ENCODE measurements around the gene PAGR1.
"Not testable (repeated sequence)": the region's sequence is repeated elsewhere in the genome, so short reads cannot be mapped to it uniquely, and the experiment has no call there.

PAGR1 gene

DNA sequence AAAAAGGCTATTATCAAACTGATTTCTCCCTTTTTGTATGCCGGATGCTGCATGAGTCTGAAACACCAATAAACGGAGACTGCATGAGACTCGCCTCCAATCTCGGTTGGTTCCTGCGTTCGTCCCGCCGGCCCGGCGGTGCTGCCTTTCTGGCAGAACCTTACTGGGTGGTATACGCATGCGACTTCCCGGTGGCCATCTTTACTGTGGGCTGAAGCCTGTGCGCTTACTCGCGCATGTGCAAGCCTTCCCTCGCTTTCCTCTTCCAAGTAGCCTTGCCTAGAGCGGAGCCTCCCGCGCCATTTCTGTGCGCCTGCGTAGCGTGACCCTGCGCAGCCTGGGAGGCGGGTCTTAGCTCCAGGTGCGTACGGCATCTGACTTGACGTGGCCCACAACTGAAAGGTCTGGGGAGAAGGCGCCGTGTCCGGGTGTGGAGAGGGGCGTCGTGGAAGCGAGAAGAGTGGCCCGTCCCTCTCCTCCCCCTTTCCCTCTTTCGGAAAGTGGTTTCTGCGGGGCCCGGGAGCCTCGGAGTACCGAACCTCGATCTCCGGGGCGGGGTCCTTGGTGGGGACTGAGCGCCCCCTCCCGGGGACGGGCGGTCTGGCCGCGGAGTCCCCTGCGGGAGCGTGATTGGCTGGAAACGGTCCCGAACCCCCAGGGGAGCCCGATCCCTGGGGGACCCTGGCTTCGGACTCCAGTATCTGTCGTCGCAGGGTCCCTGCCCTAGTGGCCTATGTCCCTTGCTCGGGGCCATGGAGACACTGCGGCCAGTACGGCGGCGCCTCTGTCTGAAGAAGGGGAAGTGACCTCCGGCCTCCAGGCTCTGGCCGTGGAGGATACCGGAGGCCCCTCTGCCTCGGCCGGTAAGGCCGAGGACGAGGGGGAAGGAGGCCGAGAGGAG, at the start of gene PAGR1:
TSS of gene PAGR1 (plus strand) at position 360 of the 901 bp plus-strand sequence. CDS start at position 734, 374 bp downstream.
- peak; percentile 98 for DNase-seq

DNA sequence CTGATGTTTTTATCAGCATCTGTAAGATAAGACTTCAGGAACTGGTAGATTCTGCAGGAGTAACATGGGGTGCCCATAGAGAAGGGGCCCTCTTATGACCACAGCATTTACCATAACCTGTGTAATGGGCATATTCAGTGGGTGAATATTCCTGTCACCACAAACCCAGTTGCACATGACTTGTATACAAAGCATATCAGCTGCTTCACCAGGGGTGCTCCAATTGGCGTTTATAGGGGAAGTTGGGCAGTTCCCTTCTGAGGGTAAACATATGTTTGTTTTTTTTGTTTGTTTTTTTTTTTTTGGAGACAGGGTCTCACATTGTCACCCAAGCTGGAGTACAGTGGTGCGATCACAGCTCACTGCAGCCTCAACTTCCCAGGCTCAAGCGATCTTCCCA, 49.4 kb upstream of the PAGR1 start:
- no peak for DNase-seq

DNA sequence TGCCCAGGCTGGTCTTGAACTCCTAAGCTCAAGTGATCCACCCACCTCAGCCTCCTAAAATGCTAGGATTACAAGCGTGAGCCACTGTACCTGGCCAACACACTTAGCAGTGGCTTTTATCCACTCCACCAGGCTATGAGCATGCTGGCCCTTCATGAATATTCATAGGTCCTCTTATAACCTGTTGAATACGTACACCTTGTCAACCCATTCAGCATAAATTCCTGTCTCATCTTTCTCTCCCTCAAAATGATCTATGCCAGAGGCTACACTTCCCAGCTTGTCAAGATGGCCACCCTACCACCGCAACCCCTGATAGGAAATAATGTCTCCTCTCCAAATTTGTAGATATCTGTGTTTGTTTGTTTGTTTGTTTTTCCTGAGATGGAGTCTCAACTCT, 48.9 kb upstream of the PAGR1 start:
- DNase-seq, result no peak

DNA sequence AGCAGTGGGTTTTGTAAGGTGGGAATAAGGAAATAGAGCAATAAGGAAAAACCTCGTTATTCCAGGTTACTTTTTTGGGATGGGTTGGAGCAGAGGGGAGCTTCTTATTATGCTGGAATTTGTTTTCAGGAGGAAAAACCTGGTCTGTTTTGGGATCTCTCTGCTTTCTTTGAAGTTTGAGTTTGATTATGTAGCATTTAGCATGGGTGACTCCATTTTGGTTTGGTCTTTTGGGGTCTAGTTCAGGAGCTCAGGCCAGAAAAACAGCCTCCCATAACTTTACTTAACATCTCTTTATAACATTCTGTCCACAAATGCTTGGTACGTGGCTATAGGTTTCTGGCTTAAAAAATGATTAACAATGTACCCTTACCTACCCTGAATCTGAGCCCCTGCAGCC, 46.4 kb upstream of the PAGR1 start:
- DNase-seq, result no peak

DNA sequence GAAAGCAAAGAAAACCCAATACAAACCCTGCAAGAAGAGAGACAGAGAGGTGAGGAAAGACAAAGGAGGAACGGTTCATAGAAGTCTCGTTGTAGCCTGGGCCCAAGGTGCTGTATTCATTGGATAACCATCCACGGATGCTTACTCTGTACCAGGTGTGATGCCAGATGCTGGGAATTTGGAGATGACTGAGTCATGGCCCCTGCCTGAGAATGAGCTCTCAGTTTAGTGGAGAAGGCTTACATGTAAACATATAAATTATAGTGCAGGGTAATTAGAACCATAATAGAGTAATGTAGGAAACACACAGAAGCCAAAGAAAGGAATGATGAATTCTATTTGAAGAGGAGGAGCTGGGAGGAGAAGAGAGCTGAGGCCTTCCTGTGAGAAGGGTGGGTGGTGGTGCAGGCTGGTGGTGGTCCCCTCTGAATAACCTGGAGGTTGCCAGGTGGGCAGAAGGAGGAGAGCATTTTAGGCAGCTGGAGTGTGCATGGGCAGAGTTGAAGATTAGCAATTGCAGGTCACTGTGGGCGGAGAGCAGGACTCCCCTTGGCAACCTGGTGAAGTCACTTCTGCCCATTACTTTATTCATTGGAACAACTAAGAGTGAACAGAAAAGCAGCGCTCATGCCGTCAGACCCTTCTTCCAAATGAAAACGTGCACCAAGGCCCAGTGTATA, 45.6 kb upstream of the PAGR1 start:
- peak; percentile 61 for DNase-seq

DNA sequence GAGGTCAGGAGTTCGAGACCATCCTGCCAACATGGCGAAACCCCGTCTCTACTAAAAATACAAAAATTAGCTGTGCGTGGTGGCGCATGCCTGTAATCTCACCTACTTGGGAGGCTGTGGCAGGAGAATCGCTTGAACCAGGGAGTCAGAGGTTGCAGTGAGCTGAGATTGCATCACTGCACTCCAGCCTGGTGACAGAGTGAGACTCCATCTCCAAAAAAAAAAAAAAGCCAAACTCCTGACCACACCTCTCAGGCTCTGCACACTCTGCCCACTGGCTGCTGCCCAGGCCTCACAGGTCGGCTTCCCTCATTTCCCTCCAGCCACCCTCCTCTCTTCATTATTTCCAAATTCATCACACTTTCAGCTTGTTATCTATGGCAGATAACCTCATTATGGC, 43.6 kb upstream of the PAGR1 start:
- not testable (repeated sequence) for DNase-seq

DNA sequence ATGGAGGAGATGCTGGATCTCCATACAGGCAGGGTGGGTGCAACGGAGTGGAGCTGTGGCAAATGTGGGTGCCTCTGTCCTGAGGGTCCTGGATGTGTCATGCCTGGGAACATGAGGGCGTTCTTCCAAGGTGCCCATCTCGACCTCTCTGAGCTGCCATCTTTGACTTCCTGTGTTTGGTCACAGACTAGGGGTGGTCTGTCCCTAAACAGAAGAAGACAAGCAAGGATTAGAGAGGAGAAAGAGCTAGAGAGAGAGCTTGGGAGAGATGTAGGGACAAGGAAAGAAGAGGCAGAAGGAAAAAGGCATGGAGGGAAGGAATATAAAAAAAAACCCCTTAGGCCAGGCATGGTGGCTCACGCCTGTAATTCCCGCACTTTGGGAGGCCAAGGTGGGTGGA, 41.2 kb upstream of the PAGR1 start:
- no peak for DNase-seq

DNA sequence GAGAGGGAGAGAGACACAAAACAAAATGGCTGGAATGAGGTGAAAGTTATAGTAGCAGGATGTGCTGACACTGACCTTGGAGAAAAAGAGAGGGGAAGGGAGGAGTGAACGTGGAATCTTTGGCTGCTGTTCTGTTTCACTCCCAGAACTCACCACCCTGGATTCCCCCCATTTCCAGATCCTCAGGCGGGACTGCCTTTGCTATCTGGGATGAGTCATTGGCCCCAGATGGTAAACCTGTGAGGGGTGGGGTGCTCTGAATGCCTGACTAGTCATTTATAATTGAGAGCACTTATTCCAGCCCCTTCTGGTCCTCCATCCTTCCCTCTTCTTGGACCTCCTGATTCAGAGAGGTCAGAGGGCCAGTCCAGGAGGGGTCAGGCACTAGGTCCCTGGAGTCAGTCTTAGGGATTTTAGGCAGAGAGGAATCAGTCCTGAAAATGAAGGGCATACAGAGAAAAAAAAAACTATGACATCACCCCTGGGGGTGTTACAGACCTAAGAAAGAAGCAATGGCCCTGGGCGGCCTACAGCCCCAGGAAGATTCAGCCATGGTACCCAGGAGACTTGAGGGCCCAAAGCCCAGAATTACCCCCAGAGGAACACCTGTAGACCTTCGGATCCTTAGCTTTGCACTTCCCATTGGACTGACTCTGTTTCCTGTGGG, 40.1 kb upstream of the PAGR1 start:
- DNase-seq, result no peak

DNA sequence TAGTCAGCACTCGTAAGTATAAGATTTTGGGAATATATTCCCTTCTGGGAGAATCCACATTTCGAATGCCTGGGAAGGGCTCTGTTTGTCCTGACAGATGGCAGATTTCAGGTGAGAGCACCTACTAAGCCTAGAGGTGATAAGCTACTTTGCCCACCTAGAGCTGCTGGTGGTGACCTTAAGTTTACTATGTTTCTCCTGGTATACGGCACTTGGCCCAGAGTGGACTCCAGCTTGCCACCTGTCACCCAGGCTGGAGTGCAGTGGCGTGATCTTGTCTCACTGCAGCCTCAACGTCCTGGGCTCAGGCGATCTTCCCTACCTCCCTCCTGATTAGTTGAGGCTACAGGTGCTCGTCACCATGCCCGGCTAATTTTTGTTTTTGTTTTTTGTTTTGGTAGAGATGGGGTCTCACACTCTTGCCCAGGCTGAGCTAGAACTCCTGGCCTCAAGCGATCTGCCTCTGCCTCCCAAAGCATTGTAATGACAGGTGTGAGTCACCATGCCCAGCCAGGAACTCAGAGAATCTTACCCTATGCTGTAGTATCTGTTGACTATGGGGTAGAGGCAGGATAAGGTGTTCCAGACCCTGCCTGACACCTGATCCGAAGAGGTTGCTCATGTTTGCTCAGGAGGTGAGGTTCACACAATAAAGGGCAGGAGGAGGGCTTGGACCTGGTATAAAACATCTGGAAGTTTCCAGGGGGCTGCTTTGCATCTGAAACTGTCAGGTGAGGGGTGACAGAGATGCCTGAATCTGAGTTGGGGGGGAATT, 38.2 kb upstream of the PAGR1 start, which contains the start of gene ZG16:
TSS of gene ZG16 (plus strand) at position 681 of the 775 bp plus-strand sequence. CDS start 1,011 bp downstream, outside the sequence.
- DNase-seq, result no peak

DNA sequence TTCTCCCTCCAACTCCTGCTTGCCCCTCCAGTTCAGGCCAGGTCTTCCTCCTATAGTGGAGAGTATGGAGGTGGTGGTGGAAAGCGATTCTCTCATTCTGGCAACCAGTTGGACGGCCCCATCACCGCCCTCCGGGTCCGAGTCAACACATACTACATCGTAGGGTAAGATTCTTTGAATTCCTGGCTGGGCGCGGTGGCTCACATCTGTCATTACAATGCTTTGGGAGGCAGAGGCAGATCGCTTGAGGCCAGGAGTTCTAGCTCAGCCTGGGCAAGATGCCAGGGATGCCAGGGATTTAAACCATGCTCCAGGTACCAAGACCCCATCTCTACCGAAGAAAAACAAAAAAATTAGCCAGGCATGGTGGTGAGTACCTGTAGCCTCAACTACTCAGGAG, 36.5 kb upstream of the PAGR1 start:
- DNase-seq, result no peak

DNA sequence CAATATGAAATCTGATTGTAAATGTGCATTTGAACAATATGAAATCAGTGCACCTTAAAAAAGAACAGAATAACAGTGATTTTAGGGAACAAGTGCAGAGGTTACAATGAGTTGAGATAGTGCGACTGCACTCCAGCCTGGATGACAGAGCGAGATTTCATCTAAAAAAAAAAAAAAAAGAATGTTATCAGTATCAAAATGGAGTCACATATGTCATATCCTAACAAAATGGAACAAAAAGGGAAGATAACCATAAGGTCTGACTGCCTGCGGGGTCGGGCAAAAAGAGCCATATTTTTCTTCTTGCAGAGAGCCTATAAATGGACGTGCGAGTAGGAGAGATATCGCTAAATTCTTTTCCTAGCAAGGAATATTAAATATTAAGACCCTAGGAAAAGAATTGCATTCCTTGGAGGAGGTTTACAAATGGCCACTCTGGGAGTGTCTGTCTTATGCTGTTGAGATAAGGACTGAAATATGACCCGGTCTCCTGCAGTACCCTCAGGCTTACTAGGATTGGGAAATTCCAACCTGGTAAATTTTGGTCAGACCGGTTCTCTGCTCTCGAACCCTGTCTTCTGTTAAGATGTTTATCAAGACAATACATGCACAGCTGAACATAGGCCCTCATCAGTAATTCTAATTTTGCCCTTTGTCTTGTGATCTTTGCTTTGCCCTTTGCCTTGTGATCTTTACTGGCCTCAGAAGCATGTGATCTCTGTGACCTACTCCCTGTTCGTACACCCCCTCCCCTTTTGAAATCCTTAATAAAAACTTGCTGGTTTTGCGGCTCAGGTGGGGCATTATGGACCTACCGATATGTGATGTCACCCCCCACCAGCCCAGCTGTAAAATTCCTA, 32.6 kb upstream of the PAGR1 start:
- DNase-seq, result not testable (repeated sequence)

DNA sequence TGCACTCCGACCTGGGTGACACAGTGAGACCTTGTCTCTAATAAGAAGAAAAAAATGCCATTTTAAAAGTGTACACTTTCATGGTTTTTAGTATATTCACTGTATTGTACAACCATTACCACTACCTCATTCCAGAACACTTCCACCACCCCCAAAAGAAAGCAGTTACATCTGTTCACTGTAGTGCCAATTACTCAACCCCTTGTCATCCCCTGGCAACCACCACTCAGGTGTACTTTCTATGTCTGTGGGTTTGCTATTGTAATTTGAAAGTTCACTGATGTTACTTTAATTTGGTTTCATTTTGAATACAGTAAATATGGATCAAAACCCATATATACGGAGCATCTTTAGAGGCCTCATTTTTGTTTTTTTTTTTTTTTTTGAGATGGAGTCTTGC, 31.8 kb upstream of the PAGR1 start:
- DNase-seq, result no peak

DNA sequence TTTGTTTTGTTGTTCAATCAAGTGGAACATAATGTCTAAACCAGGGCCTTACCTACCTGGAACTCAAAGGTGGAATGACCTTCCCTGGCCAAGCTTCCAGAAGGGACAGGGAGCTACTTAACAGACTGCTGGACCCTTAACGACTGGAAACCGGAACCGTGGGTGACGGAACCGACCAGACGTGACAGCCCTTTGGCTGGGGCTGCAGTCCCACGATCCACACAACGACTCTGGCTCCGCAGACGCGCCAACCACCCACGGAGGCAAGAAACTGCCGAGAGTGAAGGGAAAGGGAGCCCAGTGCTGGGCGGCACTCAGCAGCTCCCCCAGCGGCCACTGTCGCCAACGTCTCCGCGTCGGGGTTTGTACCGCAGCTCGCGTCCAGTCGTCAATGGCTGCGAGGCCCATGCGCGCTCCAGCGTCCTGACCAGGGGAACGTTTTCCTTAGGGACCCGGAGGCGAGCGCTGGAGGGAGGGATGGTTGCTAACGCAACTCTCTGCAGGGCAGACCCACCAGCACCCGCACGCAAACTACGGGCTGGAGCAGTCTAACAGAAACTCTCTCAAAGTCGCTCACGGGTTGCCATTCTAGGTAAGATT, 31.0 kb upstream of the PAGR1 start:
- no peak for DNase-seq

DNA sequence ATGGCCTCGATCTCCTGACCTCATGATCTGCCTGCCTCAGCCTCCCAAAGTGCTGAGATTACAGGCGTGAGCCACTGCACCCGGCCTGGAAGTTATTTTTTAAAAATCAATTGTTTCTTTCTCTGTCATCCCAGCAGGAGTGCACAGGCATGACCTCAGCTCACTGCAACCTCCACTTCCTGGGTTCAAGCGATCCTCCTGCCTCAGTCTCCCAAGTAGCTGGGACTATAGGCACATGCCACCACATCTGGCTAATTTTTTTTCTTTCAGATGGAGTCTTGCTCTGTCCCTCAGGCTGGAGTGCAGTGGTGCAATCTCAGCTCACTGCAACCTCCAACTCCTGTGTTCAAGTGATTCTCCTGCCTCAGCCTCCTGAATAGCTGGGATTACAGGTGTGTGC, 28.8 kb upstream of the PAGR1 start:
- not testable (repeated sequence) for DNase-seq

DNA sequence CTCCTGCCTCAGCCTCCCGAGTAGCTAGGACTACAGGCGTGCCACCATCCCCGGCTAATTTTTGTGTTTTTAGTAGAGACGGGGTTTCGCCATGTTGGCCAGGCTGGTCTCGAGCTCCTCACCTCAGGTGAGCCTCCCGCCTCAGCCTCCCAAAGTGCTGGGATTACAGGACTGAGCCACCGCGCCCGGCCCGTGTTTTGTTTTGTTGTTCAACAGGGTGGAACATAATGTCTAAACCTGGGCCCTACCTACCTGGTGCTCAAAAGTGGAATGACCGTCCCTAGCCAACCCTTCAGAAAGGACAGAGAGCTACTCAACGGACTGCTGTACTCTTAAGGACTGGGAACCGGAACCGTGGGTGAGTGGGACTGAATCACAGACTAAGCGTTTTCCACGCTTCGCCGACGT, 26.2 kb upstream of the PAGR1 start:
- DNase-seq, result no peak

DNA sequence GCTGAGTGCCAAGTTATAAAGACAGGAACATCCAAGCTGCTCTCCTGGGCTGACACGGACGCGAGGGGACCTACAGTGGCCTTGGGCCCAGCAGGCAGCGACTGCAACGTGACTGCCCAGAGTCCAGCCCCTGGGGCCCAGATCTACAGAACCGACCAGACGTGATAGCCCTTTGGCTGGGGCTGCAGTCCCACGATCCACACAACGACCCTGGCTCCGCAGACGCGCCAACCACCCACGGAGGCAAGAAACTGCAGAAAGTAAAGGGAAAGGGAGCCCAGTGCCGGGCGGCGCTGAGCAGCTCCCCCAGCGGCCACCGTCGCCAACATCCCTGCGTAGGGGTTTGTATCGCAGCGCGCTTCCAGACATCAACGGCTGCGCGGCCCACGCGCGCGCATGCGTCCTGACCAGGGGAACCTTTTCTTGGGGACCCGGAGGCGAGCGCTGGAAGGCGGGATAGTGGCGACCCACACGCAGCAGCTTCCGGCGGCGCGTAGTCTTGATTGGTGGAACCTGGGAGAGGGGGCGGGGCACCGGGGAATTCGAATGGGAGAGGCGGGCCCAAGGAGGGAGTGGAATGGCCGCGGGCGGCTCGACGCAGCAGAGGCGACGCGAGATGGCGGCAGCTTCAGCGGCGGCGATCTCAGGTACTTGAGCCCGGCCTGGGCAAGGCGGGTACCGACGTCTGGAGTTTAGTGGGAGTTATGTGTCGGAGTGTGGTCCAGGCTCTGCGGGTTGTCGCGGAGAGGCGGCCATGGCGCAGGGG, 25.6 kb upstream of the PAGR1 start, which contains the start of gene KIF22:
TSS of gene KIF22 (plus strand) at position 569 of the 766 bp plus-strand sequence. CDS start at position 578, 9 bp downstream.
- peak; percentile 98 for DNase-seq

DNA sequence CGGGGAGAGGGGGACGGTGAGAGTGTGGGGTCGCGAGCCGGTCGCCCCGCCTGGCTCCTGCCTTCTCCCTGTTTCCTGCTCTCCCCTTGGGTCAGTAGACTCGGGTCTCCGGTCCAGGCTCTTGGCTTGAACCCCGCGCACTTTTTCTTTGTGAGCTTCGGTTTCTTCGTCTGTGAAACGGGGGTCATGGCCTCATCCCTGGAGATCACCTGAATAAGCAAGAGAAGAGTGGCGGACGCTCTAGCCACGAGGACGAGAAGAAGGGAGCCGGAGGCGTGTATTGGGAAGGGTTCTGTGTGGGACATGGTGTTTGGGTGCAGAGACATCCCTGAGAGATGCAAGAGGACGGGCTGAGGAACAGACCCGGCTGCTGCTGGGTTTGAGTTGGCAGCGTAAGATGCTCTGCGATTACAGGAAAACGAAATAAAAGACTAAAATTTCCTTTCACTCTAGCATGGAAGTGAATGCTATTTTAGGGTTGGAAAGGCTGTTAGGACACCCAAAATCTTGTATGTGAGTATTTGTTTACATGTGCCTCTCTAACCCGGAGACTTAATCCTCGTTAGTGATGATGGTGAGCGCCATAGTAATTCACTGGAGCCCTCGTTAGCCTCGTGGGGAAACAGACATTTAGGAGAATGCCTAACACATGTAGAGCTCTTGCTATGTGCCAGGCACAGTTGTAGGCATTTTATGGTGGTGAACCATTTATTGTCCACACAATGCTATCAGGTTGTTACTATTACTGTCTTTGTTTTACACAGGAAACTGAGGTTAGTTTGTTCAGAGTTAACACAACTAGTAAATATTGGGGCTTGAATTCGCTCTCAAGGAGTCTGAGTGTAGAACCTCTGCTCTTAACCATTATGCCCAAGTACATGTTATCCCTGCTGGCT, 24.8 kb upstream of the PAGR1 start:
- DNase-seq, result no peak

DNA sequence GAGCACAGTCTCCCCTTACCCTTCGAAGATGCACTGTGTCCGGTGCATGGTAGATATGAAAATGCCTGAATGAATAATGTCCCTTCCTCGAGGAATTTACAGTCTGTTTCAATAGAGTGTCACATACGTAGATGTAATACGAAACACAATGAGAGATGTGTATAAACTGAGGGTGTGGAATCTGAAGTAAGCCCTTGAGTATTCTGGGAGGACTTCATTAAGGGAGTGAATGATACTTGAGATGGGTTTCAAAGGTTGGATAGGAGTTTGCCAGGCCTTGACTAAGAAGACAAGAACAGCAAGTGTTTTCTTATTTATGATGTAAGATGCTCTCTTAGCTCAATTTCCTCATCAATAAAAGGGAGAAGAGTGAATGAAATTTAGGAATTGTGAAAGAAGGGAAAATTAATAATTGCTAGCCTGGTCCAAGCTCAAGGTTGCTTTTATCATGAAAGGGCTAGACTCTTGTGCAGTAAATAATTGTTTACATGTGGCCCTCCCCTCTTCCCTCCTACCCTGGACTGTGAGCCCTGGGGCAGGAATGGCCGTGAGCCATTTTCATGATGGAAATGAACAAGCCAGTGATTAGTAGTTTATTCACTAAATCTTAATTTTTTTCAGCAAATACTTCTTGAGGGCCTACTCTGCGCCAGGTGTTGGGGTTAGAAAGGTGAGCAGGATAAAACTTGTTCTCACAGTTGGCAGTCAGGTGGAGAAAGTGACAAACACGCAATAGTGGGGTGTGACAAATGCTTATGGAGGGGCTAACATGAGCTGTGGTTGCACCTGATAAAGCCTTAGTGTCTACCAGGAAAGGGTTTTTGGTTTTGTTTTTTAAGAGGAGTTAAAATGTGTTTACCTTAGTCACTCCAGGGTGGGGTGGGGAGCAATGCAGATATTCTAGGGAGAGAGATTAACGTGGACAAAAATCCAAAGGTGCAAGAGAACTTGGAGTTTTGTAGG, 23.8 kb upstream of the PAGR1 start:
- DNase-seq, result no peak
